Suprapubic skin (tissue), 4 donors: ENCODE results near the gene HBS1L. TPM values are rescaled to one million over a fixed set of nuclear protein-coding genes. Genes with fewer than 3 reads are reported as not detected.

Source experiments
- DNase-seq, 2 donors: peaks; one replicate each; pipeline ENCODE4 v3.0.0-alpha.2; 2019; ENCODE audit warnings: low spot score in 2 of 2
- H3K27ac ChIP-seq: fragments of 200-600 bp; sonication (generic); one replicate; pipeline ENCODE4 v1.5.1; 2019
- H3K27me3 ChIP-seq: fragments of 200-600 bp; sonication (generic); one replicate; pipeline ENCODE4 v1.5.1; 2019
- H3K36me3 ChIP-seq: fragments of 200-600 bp; sonication (generic); one replicate; pipeline ENCODE4 v1.5.1; 2019
- H3K4me1 ChIP-seq: fragments of 200-600 bp; sonication (generic); one replicate; pipeline ENCODE4 v1.5.1; 2019
- H3K4me3 ChIP-seq: fragments of 200-600 bp; sonication (generic); one replicate; pipeline ENCODE4 v1.5.1; 2019; ENCODE audit warnings: mild to moderate bottlenecking
- H3K9me3 ChIP-seq: fragments of 200-600 bp; sonication (generic); one replicate; pipeline ENCODE4 v1.5.1; 2019
- CTCF ChIP-seq, 2 donors: fragments of 200-600 bp in 1 of 2; fragments of 450-650 bp in 1 of 2; sonication (generic) in 1 of 2; IDR thresholded peaks; one replicate each; pipeline ENCODE4 v1.5.1; 2016 to 2019; ENCODE audit warnings: antibody characterized with exemption in 2 of 2, mild to moderate bottlenecking in 1 of 2, moderate library complexity in 1 of 2
- EP300 ChIP-seq: sonication (generic); formaldehyde crosslinking; IDR thresholded peaks from one replicate; pipeline ENCODE4 v1.6.1; 2017; ENCODE audit warnings: antibody characterized with exemption
- POLR2A ChIP-seq, 2 donors: fragments of 450-650 bp; IDR thresholded peaks; one replicate each; pipeline ENCODE4 v1.6.1; 2017; ENCODE audit warnings: antibody characterized with exemption in 2 of 2, mild to moderate bottlenecking in 2 of 2, moderate library complexity in 2 of 2
- POLR2AphosphoS5 ChIP-seq, 3 donors: sonication (generic); formaldehyde crosslinking; IDR thresholded peaks; one replicate each; pipeline ENCODE4 v1.6.1; 2017; ENCODE audit warnings: antibody characterized with exemption in 3 of 3
- WGBS: methylation state at CpG from one replicate; pipeline ENCODE4 v1.1.5; 2018; 5-methylcytosine and 5-hydroxymethylcytosine counted together
- total RNA-seq, 4 donors: library from RNA; depleted of rRNA; stranded (reverse); fragments of >200 nt; gene quantifications; one replicate each; pipeline ENCODE4 v1.1.0, GENCODE V29; 2016

HBS1L gene
- total RNA-seq, 4 donors from 2014 or later: 33.9 to 43.0 (median 36.1) TPM

- DNase-seq: no peak
- Histone ChIP-seq H3K36me3 (peaks cover 38% of the 10 kb centered on the region), H3K27ac (no peak overlapping the region), H3K9me3 (no peaks in the 10 kb centered on the region), H3K4me3 (no peak overlapping the region), H3K27me3 (no peaks in the 10 kb centered on the region), H3K4me1 (no peaks in the 10 kb centered on the region)
- no peak for TF ChIP-seq POLR2A (IDR thresholded peaks at IDR 0.05)
- TF ChIP-seq CTCF (IDR thresholded peaks at IDR 0.05): no peak
- no peak for TF ChIP-seq EP300
- TF ChIP-seq POLR2AphosphoS5 (IDR thresholded peaks at IDR 0.05): no peak
- 81% methylated on average over 4 of the region's 4 CpGs for WGBS
Measured at GRCh38 chr6:135037541-135037940, 17.1 kb downstream of the HBS1L start.

- WGBS: 88% methylated on average over 5 of the region's 5 CpGs
- TF ChIP-seq POLR2A (IDR thresholded peaks at IDR 0.05) (no peak), EP300 (no peak), POLR2AphosphoS5 (IDR thresholded peaks at IDR 0.05) (no peak), CTCF (IDR thresholded peaks at IDR 0.05) (no peak)
Measured at GRCh38 chr6:135036731-135037420, 17.7 kb downstream of the HBS1L start.

GRCh38 chr6:135033238-135033637 lies 21.4 kb downstream of the HBS1L start:
- TF ChIP-seq POLR2AphosphoS5 (IDR thresholded peaks at IDR 0.05) (no peak), EP300 (no peak), POLR2A (IDR thresholded peaks at IDR 0.05) (no peak), CTCF (IDR thresholded peaks at IDR 0.05) (no peak)
- Histone ChIP-seq H3K36me3 (peaks cover 38% of the 10 kb centered on the region), H3K4me1 (no peaks in the 10 kb centered on the region), H3K27me3 (no peaks in the 10 kb centered on the region), H3K4me3 (no peak overlapping the region), H3K27ac (no peak overlapping the region), H3K9me3 (no peaks in the 10 kb centered on the region)
- WGBS: 67% methylated on average over 3 of the region's 3 CpGs
- no peak for DNase-seq

More at GRCh38 chr6:135036731-135037420, 17.7 kb downstream of the HBS1L start:
- Histone ChIP-seq H3K27me3 (no peaks in the 10 kb centered on the region), H3K4me3 (no peak overlapping the region), H3K27ac (no peak overlapping the region), H3K9me3 (no peaks in the 10 kb centered on the region), H3K36me3 (peaks cover 38% of the 10 kb centered on the region), H3K4me1 (no peaks in the 10 kb centered on the region)
- DNase-seq: no peak

- Histone ChIP-seq H3K4me1 (no peaks in the 10 kb centered on the region), H3K27me3 (no peaks in the 10 kb centered on the region), H3K27ac (no peak overlapping the region), H3K9me3 (no peaks in the 10 kb centered on the region), H3K36me3 (peaks cover 20% of the 10 kb centered on the region), H3K4me3 (no peak overlapping the region)
- DNase-seq: no peak
- TF ChIP-seq EP300 (no peak), POLR2AphosphoS5 (IDR thresholded peaks at IDR 0.05) (no peak)
- WGBS: 75% methylated on average over 5 of the region's 5 CpGs
Measured at GRCh38 chr6:135030532-135031178, 24.0 kb downstream of the HBS1L start.

- DNase-seq: no peak
- H3K27ac ChIP-seq: no peak overlapping the region
- 80% methylated on average over 3 of the region's 3 CpGs for WGBS
- no peak for TF ChIP-seq CTCF (IDR thresholded peaks at IDR 0.05)
- TF ChIP-seq POLR2A (IDR thresholded peaks at IDR 0.05): no peak
- TF ChIP-seq POLR2AphosphoS5 (IDR thresholded peaks at IDR 0.05): no peak
- no peak for TF ChIP-seq EP300
- H3K4me3 ChIP-seq: no peak overlapping the region
- H3K27me3 ChIP-seq: no peaks in the 10 kb centered on the region
- H3K4me1 ChIP-seq: no peaks in the 10 kb centered on the region
- H3K36me3 ChIP-seq: peaks cover 20% of the 10 kb centered on the region
- no peaks in the 10 kb centered on the region for H3K9me3 ChIP-seq
Measured at GRCh38 chr6:135030056-135030473, 24.6 kb downstream of the HBS1L start.
